Neural progenitor cell (in vitro differentiated cells): ENCODE measurements around the gene MMP25.

Experiments used
- EZH2 ChIP-seq: fragments of 200-600 bp; sonication (generic); IDR thresholded peaks from 2 replicates; pipeline ENCODE4 v1.6.1; 2017; ENCODE audit warnings: antibody characterized with exemption, mild to moderate bottlenecking, moderate library complexity
- TF ChIP-seq, protein P1 (sequence below): fragments of 200-600 bp; sonication (generic); IDR thresholded peaks from 2 replicates; pipeline ENCODE4 v1.5.1; 2017; ENCODE audit warnings: antibody characterized with exemption, mild to moderate bottlenecking

DNA sequence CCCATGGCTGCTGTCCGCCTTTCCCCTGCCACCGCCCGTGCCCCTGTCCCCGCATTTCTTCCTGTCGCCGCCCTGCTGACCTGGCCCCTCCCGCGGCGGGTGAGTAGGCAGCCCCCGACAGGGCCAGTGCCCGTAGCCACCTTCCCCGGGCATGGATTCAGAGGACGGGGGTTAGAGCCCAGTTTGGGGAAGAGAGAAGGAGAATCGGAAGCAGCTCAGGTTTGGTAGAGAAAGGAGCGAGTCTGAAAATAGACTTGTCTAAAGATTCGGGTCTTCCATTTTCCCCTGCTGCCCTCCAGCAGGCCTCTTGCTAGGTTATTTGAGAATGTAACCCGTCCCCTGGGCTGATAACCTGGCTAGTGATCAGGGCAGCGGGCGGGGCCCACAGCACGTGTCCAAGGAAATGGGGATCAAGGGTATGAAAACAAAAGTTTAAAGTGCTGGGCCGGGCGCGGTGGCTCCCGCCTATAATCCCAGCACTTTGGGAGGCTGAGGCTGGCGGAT, 41.5 kb upstream of the MMP25 start:
- TF ChIP-seq, protein P1, sequence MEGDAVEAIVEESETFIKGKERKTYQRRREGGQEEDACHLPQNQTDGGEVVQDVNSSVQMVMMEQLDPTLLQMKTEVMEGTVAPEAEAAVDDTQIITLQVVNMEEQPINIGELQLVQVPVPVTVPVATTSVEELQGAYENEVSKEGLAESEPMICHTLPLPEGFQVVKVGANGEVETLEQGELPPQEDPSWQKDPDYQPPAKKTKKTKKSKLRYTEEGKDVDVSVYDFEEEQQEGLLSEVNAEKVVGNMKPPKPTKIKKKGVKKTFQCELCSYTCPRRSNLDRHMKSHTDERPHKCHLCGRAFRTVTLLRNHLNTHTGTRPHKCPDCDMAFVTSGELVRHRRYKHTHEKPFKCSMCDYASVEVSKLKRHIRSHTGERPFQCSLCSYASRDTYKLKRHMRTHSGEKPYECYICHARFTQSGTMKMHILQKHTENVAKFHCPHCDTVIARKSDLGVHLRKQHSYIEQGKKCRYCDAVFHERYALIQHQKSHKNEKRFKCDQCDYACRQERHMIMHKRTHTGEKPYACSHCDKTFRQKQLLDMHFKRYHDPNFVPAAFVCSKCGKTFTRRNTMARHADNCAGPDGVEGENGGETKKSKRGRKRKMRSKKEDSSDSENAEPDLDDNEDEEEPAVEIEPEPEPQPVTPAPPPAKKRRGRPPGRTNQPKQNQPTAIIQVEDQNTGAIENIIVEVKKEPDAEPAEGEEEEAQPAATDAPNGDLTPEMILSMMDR = no peak
- TF ChIP-seq EZH2 = peak; percentile 67
